Hematopoietic multipotent progenitor cell treated with erythropoietin and hydrocortisone succinate and interleukin-3 and kit ligand, for 17 days (in vitro differentiated cells): ENCODE measurements around the gene TCEA2.

ENCODE experiments used
- DNase-seq: peaks from one replicate; pipeline ENCODE4 v3.0.0-alpha.2; 2015; ENCODE audit warnings: low spot score

TCEA2 gene

DNA sequence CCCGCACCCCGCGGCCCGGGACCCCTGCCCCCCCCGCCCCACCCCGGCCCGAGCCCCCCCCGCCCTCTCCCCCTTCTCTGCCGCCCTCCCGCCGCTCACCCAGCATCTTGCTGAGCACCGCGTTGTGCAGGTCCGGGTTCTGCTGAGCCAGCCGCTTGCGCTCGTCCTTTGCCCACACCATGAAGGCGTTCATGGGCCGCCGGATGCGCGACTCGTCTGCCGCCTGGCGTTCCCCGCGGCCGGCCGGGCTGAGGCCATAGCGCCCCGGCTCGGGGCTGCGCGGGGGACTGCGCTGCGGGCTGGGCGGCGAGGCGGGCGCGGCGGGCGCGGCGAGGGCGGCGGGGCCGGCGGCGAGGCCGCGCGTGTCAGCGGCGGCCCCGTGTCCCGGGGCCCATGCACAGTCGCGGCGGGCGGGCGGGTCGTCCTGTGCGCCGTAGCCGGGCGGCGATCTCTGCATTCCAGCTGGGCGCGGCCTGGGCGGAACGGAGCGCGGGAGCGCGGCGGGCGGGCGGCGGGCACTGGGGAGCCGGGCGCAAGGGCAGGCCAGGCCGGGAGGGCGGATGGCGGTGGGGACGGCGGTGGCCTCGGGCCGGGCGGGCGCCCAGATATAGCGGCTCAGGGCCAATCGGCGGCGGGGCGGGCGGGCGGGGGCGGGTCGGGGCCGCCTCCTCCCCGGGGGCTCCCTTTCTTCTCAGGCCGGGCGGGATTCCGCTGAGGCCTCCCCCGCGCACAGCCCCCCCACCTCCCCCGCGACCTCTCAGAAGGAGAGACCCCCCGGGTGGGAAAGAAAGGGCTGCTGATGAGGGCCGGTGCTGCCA is 13.7 kb upstream of the TCEA2 start, which contains the start of gene SOX18:
Gene SOX18, minus strand, starts transcription at position 580 of the 818 bp plus-strand sequence. Its CDS starts 123 bp downstream, at position 457.
- no peak for DNase-seq

DNA sequence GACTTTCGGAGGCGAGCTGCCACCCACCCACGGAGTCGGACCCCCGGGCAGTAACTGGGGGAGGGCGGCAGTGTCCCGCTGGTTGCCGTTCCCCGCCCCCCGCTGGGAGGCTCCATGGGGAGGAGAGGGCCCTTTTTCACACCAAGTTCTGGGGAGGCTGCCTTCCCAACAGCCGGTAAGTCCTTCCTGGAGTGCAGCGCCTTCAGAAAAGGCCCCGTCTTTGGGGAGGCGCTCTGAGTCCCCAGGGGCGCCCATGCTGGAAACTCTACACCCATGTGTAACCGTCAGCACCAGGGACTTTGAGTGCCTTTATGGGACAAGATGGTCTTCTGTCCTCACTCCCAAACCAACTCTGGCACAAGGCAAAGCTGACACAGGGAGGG is 13.1 kb upstream of the TCEA2 start:
- DNase-seq, result no peak

DNA sequence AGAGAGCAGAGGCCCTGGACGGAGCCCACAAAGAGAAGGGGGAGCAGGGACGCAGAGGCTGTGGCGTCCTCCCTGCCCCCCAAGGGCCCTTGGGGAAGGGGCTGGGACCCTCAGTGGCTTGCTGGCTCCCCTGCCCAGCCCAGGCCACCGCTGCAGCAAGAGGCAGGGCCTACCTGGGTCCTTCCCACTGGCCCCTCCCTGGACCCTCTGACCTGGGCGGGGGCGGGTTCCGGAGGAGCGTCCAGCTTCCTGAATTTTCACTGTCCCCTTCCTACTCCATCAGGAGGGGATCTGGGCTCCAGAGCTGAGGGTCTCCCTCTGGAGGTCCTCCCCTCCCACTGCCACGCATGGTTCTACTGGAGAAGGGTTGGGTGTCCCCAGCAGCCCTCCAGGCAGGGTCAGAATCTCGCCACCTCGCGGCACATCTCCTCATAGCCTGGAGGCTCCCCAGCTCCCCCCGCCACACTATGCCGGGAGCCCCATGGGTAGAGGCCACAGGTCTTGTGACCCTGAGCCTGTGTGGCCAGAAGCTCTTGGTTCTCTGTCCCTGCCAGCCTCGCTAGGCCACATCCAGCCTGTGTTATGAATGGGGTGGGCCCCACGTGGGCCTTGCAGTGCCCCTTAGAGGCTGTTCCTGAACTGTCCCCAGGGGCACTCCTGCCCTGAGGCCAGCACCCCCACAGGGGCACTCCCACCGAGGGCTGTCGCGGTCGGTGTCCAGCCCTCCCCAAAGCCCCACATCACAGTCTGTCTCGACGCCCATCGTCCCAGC is 12.6 kb upstream of the TCEA2 start:
- no peak for DNase-seq

DNA sequence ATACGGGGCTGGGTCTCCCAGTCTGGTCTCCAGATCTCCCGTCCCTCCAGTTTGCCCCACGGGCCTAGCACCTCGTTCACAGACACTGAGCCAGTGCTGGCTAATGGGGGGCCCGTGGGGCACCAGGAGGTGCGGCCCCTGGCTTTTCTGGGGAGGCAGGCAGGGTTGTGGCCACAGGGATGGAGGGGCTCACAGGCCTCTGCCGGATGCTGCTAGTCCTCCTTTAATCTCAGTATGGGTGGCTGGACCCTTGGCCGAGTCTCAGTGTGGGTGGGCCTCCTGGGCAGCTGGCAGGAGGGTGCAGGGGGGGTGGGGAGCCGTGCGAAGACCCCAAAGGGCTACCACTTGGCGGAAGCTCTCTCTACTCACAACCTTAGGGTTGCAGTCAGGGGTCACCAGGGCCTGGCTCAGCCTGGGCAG is 12.0 kb upstream of the TCEA2 start:
- DNase-seq, result no peak

DNA sequence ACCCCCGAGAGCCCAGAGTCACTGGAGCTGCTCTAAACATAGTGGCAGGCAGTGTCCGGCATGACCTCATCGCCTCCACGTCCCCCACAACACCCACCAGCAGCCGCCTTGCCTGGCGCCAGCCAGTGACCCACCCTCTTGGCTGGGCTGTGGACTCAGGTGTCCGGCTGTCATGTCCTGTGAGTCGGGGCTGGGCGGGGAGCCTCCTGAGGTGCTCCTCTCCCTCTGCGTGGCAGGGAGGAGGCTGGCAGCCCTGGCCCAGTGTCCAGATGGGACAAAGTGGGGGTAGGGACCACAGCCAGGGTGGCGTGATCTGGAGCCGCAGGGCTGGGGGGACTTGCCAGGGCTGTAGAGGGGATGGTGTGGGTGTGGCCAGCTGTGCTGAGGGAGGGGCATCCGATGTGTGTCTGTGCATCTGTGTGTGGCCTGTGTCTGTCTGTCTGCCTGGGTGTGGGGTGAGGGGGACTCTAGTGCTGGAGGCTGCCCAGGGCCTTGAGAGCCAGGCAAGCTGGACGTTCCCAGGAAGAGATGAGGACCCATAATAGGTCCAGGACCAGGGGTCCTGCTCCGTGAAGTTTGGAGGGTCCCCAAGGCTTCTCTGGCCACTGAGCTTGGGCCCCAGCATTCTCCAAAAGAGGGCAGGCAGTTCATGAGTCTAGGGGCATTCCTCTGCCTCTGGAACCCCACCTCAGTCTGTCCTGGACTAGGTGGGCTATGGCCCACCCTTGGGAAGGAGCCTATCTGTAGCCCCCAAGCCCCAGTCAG is 11.3 kb upstream of the TCEA2 start:
- DNase-seq, result no peak

DNA sequence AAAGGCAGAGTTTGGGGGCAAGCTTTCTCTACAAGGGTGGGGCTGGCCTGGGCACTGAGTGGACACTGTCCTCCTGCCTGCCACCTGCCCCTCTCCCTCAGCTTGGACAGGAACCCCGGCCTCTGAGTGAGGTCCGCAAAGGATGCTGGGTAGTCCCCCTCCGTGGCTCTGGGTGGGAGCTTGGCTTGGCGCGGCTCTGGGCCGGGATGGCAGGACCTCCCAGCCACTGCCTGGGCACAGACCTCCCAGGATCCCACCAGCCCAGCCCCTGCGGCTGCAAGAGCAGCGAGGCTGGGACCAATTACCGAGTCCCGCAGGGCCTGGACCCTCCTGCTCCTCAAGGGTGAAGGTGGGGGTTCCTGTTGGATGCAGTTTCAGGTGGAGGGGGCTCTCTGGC is 10.7 kb upstream of the TCEA2 start:
- DNase-seq, result no peak

DNA sequence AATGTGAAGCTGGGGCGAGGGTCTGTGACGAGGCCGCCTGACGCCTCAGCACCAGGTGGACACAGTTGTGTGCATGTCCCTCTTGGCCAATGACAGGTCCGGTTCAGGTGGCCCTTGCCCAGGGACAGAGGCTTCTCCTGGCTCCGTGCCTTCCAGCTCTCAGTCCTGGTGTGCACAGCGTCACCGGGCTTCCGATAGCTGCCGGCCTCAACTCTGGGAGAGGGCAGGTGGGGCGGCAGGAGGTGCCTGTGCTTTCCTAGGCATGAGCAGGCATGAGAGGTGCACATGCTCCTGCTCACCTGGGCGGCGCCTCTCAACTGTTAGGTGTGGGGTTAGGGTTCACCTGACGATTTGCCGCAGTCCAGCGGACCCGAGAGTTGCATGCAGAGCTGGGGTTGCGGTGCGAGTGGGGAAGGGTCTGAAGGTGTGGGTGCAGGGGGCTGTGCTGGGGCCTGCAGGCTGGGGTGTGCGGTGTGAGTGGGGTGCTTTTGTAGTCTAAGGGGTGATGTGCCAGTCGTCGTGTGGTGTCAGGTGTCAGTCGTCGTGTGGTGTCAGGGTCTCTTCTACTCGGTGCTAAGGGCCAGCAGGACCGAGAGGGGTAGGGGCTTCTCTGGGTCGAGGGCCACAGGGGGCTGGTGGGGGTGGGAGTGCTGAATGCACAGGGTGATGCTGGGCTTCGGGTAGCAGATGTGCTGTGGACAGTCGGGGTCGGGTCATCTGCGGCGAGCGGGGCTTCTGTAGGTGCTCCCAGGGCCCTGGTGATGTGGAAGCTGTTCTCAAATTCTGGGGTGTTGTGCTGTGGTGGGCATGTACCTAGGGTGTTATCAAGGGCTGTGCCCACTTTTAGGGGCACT is 9.8 kb upstream of the TCEA2 start:
- DNase-seq, result no peak

DNA sequence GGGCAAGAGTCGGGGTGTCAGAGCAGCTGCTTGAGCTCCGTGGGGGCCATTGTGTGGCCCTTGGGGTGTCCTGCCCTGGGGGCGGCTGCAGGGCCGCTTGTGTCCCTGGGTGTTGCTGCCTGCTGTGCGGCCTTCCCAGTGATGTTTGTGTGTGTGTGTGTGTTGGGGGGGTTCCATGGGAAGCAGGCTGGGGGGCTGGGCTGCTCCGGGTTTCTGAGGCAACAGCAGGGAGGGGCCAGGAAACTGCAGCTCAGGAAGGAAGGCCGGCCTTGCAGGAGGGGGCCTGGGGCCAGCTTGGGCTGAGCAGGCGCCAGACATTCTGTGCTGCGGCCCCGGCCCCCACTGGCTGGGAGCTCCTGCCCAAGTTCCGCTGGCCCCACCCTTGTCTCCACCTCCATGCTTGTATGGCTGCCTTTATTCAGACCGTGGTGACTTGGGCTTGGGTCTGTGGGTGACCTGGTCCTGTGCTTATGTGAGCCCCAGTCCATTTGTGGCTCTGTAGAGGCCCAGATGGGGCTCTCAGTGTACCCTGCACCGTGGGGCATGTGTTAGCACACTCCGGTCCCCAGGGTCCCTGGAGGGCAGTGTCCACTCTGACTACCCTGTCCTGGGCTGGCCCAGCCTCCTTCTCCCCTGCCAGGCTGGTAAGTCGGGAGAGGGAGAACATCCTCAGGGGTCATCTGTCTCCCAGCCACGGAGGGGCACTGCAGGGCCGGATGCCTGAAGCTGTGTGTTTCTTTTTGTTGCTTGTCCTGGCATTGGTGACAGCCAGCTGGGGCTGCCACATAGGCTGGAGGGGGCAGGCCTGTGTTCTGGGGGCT is 8.9 kb upstream of the TCEA2 start:
- no peak for DNase-seq

DNA sequence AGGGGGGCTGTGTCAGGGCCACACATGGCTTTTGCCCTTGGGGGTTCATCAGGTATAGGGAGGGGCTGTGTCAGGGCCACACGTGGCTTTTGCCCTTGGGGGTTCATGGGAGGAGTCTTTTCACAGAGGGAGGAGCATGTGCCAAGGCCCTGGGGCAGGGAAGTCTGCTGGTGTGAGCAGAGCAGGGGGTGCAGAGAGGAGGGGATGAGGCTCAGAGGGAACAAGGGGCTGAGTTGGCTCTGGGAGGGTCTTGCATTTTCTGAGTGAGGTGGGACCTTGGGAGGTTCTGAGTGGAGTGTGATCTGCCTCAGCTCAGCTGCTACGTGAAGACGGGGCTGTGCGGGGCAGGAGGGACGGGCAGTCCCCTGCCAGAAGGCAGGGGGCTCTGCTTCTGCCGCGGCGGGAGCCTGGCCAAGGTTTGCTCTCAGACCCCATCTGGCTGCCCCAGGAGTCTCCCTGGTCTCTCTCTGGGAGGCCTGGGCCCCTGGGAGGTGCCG is 7.6 kb upstream of the TCEA2 start:
- no peak for DNase-seq

DNA sequence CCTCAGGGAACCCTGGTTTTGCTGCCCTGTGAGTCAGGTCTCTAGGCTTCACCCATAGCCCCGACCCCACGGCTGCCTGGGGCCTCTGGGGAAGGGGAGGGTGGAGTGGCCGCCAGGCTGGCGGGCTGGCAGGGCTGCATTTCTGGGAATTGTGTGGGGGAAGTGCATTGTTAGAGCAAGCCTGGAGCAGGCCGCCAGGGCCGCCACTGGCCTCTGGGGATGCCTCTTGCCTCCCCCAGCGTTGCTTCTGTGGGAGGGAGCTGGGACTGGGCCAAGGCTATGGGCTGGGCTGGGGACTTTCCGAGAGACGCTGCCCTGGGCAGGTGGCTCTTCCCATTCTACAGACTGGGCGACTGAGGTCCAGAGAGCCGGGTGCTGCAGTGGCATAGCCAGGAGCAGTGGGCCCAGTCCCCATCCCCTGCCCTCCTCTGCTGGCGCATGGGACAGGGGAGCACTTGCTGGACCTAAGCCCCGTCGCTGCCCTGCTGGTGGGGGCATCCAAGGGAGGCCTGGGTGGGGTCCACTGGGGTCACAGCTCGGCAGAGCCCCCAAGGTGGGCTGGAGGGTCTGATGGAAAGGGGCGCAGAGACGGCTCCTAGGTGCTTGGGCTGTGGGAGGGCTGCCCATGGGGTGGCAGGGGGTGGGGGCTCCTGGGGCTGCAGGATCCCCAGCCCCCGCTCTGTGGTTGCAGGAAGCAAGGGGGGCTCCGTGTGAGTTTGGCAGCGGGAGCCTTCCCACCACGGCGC is 6.9 kb upstream of the TCEA2 start:
- DNase-seq, result no peak

DNA sequence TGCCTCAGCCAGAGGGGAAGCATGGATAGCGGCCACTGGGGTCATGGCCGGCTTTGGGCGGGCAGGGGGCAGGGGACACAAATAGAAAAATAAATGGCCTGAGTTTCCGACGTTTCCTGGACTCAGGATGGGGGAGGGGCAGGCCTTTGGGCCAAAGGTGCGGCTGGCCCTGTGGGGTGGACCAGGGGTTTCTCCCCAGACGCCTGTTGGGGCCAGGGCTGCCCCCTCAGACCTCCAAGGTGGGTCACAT is 6.4 kb upstream of the TCEA2 start:
- DNase-seq, result no peak

DNA sequence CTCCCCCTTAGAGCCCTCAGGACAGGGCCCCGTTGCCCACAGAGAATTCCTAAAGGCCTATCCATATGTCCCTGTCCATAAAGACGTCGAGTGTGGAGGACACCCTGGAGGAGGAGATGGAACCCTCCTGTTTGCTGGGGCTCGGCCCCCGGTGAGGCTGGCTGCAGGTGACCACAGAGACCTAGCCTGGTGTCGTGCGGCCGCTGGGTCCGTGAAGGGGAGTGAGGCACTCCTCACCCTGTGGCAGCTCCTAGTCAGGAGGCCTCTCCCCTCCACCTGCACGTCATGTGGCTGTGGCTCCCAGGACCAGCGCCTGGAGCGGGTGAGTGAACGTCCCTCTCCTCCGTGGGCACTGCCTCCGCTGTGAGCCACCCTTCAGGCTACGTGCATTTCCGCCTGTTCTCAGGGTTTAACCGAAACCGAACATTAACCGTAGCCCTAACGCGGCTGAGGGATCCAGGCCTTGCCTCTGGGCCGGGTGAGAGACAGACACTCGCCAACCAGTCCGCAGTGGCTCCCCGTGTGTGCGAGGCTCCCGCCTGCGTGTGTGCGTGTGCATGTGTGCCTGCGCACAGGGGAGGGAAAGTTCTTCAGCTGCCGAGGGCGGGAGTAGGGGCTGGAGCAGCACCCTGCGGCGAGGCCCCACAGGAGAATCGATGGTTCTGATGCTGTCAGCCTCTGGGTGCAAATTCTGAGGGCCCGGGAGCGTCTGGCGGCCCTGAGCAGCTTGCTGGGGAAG is 5.9 kb upstream of the TCEA2 start:
- no peak for DNase-seq

DNA sequence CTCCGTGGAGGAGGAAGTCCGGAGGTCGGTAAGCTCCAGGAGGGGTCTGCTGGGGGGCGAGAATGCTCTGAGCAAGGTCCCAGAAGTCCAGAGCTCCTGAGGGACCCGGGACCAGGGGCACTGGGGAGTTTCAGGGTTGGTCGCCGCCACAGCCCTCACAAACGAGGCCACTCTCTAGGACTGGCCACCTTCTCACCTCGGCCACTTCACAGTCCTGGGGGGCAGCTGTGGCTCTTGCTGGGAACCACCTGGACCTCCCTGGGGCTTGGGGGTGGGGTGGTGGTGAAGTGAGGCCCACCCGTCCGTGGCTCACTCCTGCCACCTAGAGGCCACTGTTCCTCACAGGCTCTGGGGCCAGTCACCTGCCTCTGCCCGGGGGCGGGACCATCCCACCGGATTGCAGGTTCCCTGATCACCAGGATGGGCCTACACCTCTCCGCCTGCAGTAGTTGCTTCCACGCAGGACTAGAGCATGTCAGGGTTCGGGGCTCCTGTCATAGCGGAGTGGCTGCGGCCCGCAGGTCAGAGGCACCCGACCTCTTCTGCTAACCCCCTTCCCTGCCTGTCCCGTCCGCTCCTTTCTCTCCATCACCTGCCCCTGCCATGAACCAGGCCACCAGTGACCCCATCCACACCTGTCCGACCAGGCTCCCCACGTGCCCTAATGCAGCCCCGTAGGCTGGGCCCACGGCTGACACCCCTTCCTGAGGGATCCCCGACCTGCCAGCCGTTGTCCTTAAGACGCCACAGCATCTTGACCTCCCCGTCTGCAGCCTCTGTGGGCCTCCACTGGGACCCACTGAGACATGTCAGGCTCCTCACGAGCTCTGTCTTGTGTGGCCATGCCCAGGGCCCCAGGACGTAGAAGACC is 5.1 kb upstream of the TCEA2 start:
- peak; percentile 36 for DNase-seq

DNA sequence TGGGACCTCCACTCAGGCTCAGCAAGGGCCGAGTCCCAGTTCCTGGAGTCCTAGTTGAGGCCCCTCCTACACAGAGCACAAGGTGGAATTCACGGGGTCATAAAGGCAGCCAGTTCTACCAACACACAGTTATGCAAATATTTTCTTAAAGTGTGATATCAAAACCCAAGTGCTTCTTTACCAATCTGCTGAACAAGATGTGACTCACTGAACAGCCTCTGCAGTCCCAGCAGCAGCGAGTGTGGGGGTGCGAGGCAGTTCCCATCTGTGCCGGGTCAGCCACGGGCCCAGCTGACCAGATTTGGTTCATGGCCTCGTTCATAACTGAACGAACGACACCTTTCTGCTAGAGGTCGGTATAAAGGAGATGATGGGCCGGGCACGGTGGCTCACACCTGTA is 4.5 kb upstream of the TCEA2 start:
- DNase-seq, result no peak

DNA sequence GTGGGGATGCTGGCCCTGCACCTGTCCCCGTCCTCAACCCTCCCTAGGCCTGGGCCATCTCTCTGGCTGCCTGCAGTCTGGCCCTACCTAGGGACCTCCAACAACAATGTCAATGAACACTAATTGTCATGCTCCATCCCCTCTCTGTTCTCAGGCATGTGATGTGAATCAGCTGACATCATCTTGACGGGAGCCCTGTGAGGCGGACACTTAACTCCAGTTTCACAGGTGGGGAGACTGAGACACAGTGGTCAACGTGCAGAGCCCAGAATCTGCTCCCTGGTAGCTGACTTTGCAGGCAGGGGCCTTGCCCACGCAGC is 762 bp upstream of the TCEA2 start:
- DNase-seq, result no peak

DNA sequence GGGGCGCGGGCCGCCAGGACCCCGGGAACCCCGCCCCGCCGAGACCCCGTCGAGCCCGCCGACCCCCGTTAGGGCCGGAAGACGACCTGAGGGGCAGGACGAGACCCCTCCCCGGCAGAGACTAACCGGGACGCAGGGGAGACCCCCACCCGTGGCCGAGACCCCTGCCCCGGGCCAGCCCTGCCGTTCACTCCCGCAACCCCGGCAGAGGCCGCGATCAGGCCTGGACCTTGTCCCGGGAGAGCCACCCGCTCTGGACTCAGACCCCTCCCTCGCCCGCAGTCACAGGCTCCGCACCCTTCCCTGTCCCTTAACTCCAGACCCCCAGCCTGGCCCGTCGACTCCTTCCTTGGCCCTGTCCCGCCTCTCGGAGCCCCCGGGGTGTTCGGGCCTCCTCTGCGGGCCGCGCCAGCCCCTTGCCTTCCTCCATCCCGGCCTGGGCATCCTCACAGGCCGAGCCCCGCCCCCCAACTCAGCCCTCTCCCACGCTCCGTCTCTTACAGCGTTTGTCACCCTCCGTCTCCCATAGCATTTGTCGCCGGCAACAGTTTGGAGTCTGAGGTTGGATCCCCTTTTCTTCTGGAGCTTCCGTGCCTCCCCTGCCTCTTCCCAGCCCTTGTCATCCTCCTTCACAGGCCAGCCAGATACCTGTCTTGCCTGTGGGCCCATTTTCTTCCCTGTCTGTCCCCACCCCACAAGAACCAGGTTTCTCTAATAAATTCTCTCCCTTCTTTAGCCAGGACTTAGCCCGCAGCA is 569 bp downstream of the TCEA2 start:
- no peak for DNase-seq

DNA sequence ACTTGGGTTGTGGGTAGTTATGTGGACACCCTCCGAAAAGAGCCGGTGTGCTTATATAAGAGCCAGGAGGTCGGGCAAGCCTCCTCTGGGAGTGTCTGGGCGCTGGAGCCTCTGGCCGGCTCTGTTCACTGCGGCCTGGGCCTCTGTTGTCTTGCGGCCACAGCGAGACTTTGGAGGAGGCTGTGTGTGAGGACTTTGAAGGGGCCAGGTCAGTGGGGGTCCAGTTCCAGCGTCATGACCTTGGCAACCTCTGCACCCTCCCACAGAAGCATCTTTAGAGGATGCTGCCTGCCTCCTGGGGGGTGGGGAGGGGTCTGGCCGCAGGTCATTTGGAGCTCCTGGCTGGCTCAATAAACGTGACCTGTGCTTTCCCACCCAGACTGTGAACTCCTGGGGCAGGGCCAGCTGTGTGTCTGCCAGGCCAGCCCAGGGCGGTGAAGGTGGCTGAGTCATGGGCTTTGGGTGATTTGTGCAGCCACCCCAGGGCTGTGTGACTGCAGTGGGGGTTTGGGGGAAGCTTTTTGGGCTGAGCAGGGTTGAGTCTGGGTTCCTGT is 1.2 kb downstream of the TCEA2 start:
- no peak for DNase-seq
